HEK293 (cell line): ENCODE data around the gene PUDP.

Experiments used
- CTCF ChIA-PET: fragments of 350-600 bp; formaldehyde crosslinking; extraction: SDS; loops from one replicate; lab custom pipeline; 2021; ENCODE audit warnings: antibody characterized with exemption; lab: Yijun Ruan, JAX
- POLR2A ChIA-PET: fragments of 300-600 bp; formaldehyde crosslinking; extraction: SDS; loops from one replicate; lab custom pipeline; 2020; ENCODE audit warnings: antibody characterized with exemption, inconsistent platforms; lab: Yijun Ruan, JAX
- H3K27ac ChIP-seq: fragments of 200-500 bp; sonication (Bioruptor generic); 2 replicates; pipeline ENCODE4 v1.5.1; 2014; ENCODE audit warnings: low read depth, low read length, control low read depth, inconsistent platforms; ENCODE audit errors: extremely low read depth
- H3K36me3 ChIP-seq, 2 experiments: fragments of 200-500 bp in 1 of 2; sonication (Bioruptor generic) in 1 of 2; 1 replicate in 1 of 2; 2 replicates in 1 of 2; pipeline ENCODE4 v1.5.1; 2014 to 2017; ENCODE audit warnings: inconsistent platforms in 2 of 2, low read length in 2 of 2; ENCODE audit not compliant: control insufficient read depth in 2 of 2, insufficient read depth in 1 of 2
- H3K4me1 ChIP-seq: fragments of 200-500 bp; sonication (Bioruptor generic); 2 replicates; pipeline ENCODE4 v1.5.1; 2014; ENCODE audit warnings: mild to moderate bottlenecking, low read length, inconsistent platforms; ENCODE audit not compliant: control insufficient read depth, insufficient read depth
- H3K4me3 ChIP-seq: 2 replicates; pipeline ENCODE4 v1.5.1; 2011; ENCODE audit warnings: low read depth, mild to moderate bottlenecking, control low read depth, low read length, moderate library complexity
- H3K9me3 ChIP-seq: fragments of 200-500 bp; sonication (Bioruptor generic); 2 replicates; pipeline ENCODE4 v1.5.1; 2014; ENCODE audit warnings: low read depth, low read length, inconsistent platforms; ENCODE audit not compliant: control insufficient read depth, insufficient read depth
- GFI1B ChIP-seq: fragments of 450-650 bp; formaldehyde crosslinking; IDR thresholded peaks from 2 replicates; pipeline ENCODE4 v1.5.1; 2016; ENCODE audit warnings: missing biosample characterization, missing genetic modification characterization
- GLI2 ChIP-seq: fragments of 450-650 bp; formaldehyde crosslinking; IDR thresholded peaks from 2 replicates; pipeline ENCODE4; 2017; ENCODE audit warnings: missing biosample characterization, missing genetic modification characterization, low read depth, borderline replicate concordance
- HOXA7 ChIP-seq: sonication (generic); formaldehyde crosslinking; IDR thresholded peaks from 2 replicates; pipeline ENCODE4 v1.8.1; 2022; ENCODE audit warnings: missing genetic modification reagents, borderline replicate concordance
- IKZF3 ChIP-seq: fragments of 450-650 bp; IDR thresholded peaks from 2 replicates; pipeline ENCODE4 v1.5.0; 2018; ENCODE audit warnings: missing biosample characterization, mild to moderate bottlenecking, missing genetic modification characterization, moderate library complexity
- KLF7 ChIP-seq: fragments of 450-650 bp; formaldehyde crosslinking; IDR thresholded peaks from 2 replicates; pipeline ENCODE4 v1.5.1; 2016; ENCODE audit warnings: missing biosample characterization, missing genetic modification characterization, borderline replicate concordance
- MZF1 ChIP-seq: fragments of 450-650 bp; formaldehyde crosslinking; IDR thresholded peaks from 2 replicates; pipeline ENCODE4 v1.5.1; 2017; ENCODE audit warnings: missing biosample characterization, missing genetic modification characterization, borderline replicate concordance
- PRDM1 ChIP-seq: fragments of 450-650 bp; formaldehyde crosslinking; IDR thresholded peaks from 2 replicates; pipeline ENCODE4; 2016; ENCODE audit warnings: missing biosample characterization, missing genetic modification characterization
- ZFP3 ChIP-seq: fragments of 450-650 bp; formaldehyde crosslinking; IDR thresholded peaks from 2 replicates; pipeline ENCODE4 v1.5.1; 2016; ENCODE audit warnings: low read depth, missing biosample characterization, missing genetic modification characterization
- ZNF10 ChIP-seq: fragments of 450-650 bp; formaldehyde crosslinking; IDR thresholded peaks from 2 replicates; pipeline ENCODE4 v1.5.1; 2017; ENCODE audit warnings: missing biosample characterization, missing genetic modification characterization
- ZNF350 ChIP-seq: fragments of 450-650 bp; formaldehyde crosslinking; IDR thresholded peaks from 2 replicates; pipeline ENCODE4 v1.5.0; 2017; ENCODE audit warnings: missing biosample characterization, mild to moderate bottlenecking, missing genetic modification characterization
- ZNF521 ChIP-seq: fragments of 450-650 bp; formaldehyde crosslinking; IDR thresholded peaks from 2 replicates; pipeline ENCODE4 v1.5.1; 2017; ENCODE audit warnings: missing biosample characterization, mild to moderate bottlenecking, missing genetic modification characterization
- ZNF544 ChIP-seq: fragments of 450-650 bp; formaldehyde crosslinking; IDR thresholded peaks from 2 replicates; pipeline ENCODE4 v1.5.0; 2017; ENCODE audit warnings: missing biosample characterization, missing genetic modification characterization
- ZNF548 ChIP-seq: fragments of 450-650 bp; formaldehyde crosslinking; IDR thresholded peaks from 2 replicates; pipeline ENCODE4 v1.5.1; 2016; ENCODE audit warnings: missing biosample characterization, missing genetic modification characterization
- ZNF560 ChIP-seq: fragments of 450-650 bp; formaldehyde crosslinking; IDR thresholded peaks from 2 replicates; pipeline ENCODE4 v1.5.1; 2017; ENCODE audit warnings: missing biosample characterization, missing genetic modification characterization, borderline replicate concordance
- TF ChIP-seq, protein P1 (sequence below): fragments of 450-650 bp; formaldehyde crosslinking; IDR thresholded peaks from 2 replicates; pipeline ENCODE4 v1.5.1; 2017; ENCODE audit warnings: missing biosample characterization, missing genetic modification characterization
- TF ChIP-seq, protein P2 (sequence below): fragments of 450-650 bp; formaldehyde crosslinking; IDR thresholded peaks from 2 replicates; pipeline ENCODE4 v1.5.1; 2017; ENCODE audit warnings: missing biosample characterization, missing genetic modification characterization
- TF ChIP-seq, protein P3 (sequence below): fragments of 450-650 bp; IDR thresholded peaks from 2 replicates; pipeline ENCODE4 v1.5.1; 2018; ENCODE audit warnings: missing biosample characterization, mild to moderate bottlenecking, missing genetic modification characterization
- TF ChIP-seq, protein P4 (sequence below): fragments of 450-650 bp; formaldehyde crosslinking; IDR thresholded peaks from 2 replicates; pipeline ENCODE4 v1.5.1; 2016; ENCODE audit warnings: missing biosample characterization, missing genetic modification characterization
- TF ChIP-seq, protein P5 (sequence below): fragments of 450-650 bp; formaldehyde crosslinking; IDR thresholded peaks from 2 replicates; pipeline ENCODE4 v1.5.1; 2016; ENCODE audit warnings: missing biosample characterization, missing genetic modification characterization

PUDP gene

DNA sequence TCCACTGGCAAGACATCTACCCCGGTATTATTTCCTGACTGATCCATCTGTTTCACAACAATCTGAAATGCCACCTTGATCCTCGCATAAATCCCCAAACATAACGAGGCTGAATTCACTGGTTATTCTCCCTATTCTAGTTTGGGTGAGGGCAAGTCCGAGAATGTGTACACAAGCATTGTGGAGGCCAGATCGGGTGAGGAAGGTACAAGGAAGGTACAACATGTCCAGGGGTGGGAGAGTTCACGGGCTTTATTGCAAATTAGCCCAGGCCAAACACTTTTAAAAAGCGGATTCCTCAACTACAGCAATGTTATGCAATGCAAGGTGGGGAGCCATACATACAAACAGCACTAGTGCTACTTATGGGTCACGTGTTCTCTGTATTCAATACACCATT is 82.5 kb downstream of the PUDP start (continued):
- TF ChIP-seq, protein P1, sequence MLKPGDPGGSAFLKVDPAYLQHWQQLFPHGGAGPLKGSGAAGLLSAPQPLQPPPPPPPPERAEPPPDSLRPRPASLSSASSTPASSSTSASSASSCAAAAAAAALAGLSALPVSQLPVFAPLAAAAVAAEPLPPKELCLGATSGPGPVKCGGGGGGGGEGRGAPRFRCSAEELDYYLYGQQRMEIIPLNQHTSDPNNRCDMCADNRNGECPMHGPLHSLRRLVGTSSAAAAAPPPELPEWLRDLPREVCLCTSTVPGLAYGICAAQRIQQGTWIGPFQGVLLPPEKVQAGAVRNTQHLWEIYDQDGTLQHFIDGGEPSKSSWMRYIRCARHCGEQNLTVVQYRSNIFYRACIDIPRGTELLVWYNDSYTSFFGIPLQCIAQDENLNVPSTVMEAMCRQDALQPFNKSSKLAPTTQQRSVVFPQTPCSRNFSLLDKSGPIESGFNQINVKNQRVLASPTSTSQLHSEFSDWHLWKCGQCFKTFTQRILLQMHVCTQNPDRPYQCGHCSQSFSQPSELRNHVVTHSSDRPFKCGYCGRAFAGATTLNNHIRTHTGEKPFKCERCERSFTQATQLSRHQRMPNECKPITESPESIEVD: no peak

DNA sequence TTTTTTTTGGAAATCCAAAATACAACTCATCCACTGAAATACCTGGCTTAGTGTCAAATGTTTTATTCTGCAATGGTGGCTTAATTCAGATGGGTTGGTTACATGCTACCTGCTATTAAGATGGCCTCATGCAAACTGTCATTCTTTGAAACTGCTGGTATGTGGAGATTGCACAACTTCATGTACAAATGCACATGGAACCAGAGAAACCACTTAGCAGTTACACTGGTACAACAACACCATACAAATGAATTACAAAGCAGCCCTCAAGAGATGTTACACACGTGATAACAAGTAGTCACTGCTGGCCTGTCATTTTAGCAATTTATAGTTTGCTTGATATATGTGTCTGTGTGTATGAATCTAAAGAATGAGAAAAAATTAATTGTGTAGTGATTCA is 85.0 kb downstream of the PUDP start:
- Histone ChIP-seq H3K4me1 (no peaks in the 10 kb centered on the region), H3K4me3 (no peak overlapping the region), H3K27ac (no peak overlapping the region), H3K36me3 (peaks cover 0 to 6% of the 10 kb centered on the region in 2 experiments; a peak in 1 of 3 replicates), H3K9me3 (no peaks in the 10 kb centered on the region)
- ChIA-PET CTCF (no interaction called here), POLR2A (no interaction called here)
- no peak for TF ChIP-seq ZNF10
- no peak for TF ChIP-seq HOXA7 (CRISPR knock-in tag)
- TF ChIP-seq, protein P2, sequence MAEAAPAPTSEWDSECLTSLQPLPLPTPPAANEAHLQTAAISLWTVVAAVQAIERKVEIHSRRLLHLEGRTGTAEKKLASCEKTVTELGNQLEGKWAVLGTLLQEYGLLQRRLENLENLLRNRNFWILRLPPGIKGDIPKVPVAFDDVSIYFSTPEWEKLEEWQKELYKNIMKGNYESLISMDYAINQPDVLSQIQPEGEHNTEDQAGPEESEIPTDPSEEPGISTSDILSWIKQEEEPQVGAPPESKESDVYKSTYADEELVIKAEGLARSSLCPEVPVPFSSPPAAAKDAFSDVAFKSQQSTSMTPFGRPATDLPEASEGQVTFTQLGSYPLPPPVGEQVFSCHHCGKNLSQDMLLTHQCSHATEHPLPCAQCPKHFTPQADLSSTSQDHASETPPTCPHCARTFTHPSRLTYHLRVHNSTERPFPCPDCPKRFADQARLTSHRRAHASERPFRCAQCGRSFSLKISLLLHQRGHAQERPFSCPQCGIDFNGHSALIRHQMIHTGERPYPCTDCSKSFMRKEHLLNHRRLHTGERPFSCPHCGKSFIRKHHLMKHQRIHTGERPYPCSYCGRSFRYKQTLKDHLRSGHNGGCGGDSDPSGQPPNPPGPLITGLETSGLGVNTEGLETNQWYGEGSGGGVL: no peak
- TF ChIP-seq, protein P3, sequence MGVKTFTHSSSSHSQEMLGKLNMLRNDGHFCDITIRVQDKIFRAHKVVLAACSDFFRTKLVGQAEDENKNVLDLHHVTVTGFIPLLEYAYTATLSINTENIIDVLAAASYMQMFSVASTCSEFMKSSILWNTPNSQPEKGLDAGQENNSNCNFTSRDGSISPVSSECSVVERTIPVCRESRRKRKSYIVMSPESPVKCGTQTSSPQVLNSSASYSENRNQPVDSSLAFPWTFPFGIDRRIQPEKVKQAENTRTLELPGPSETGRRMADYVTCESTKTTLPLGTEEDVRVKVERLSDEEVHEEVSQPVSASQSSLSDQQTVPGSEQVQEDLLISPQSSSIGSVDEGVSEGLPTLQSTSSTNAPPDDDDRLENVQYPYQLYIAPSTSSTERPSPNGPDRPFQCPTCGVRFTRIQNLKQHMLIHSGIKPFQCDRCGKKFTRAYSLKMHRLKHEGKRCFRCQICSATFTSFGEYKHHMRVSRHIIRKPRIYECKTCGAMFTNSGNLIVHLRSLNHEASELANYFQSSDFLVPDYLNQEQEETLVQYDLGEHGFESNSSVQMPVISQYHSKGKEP (tag by site-specific recombination): no peak
- TF ChIP-seq, protein P4, sequence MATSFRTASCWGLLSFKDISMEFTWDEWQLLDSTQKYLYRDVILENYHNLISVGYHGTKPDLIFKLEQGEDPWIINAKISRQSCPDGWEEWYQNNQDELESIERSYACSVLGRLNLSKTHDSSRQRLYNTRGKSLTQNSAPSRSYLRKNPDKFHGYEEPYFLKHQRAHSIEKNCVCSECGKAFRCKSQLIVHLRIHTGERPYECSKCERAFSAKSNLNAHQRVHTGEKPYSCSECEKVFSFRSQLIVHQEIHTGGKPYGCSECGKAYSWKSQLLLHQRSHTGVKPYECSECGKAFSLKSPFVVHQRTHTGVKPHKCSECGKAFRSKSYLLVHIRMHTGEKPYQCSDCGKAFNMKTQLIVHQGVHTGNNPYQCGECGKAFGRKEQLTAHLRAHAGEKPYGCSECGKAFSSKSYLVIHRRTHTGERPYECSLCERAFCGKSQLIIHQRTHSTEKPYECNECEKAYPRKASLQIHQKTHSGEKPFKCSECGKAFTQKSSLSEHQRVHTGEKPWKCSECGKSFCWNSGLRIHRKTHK (tag by site-specific recombination): no peak
- TF ChIP-seq IKZF3 (tag by site-specific recombination): no peak
- no peak for TF ChIP-seq KLF7
- no peak for TF ChIP-seq GFI1B (tag by site-specific recombination)

DNA sequence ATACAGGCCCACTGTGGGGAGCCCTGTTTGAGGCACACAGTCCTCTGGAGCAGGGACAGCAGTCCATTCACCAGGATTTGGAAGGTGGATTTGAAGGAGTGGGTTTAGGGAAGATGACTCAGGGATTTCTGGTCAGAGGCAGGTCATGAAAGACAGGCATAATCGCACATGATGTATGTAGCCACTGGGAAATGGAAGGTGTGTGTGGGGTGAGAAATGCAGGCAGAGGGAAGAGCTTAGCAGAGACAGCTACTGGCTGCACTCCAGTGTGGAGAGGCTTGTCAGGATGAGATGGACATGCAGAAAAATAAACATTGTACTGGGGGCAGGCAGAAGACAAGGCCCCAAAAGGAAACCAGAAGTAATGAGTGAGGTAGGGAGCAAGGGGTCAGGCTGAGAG is 85.7 kb downstream of the PUDP start:
- CTCF ChIA-PET: no interaction called here
- peaks cover 0 to 9% of the 10 kb centered on the region in 2 experiments; a peak in 1 of 3 replicates for H3K36me3 ChIP-seq

DNA sequence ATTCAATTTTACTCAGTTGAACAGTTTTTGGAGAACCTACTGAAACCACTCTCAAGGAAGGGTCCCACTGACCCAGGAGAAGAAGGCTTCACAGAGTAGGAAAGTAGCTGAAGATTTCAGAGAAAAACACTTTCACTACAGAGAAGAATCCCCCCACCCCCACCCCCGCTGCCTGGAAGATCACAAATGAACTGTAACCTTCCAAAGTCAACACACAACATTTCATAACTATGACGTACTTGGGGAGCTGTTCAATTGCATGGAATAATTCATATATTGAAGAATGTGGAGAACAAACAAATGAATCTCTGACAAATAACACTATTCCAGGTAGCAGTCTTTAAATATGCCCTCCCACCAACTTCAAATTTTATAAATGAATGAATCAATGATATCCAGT is 86.5 kb downstream of the PUDP start:
- ChIA-PET POLR2A (no interaction called here), CTCF (no interaction called here)
- no peak overlapping the region for H3K4me3 ChIP-seq
- TF ChIP-seq ZNF350 (no peak), IKZF3 (tag by site-specific recombination) (no peak), ZFP3 (tag by site-specific recombination) (no peak), ZNF521 (tag by site-specific recombination) (no peak), ZNF544 (tag by site-specific recombination) (no peak), ZNF548 (no peak), PRDM1 (tag by site-specific recombination) (no peak), GLI2 (tag by site-specific recombination) (no peak)
- TF ChIP-seq, protein P5, sequence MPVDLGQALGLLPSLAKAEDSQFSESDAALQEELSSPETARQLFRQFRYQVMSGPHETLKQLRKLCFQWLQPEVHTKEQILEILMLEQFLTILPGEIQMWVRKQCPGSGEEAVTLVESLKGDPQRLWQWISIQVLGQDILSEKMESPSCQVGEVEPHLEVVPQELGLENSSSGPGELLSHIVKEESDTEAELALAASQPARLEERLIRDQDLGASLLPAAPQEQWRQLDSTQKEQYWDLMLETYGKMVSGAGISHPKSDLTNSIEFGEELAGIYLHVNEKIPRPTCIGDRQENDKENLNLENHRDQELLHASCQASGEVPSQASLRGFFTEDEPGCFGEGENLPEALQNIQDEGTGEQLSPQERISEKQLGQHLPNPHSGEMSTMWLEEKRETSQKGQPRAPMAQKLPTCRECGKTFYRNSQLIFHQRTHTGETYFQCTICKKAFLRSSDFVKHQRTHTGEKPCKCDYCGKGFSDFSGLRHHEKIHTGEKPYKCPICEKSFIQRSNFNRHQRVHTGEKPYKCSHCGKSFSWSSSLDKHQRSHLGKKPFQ: no peak
- H3K9me3 ChIP-seq: no peaks in the 10 kb centered on the region
- no peak overlapping the region for H3K27ac ChIP-seq
- H3K4me1 ChIP-seq: no peaks in the 10 kb centered on the region
- H3K36me3 ChIP-seq: peaks cover 0 to 15% of the 10 kb centered on the region in 2 experiments; a peak in 1 of 3 replicates

More for the DNA sequence above, 85.7 kb downstream of the PUDP start:
- Histone ChIP-seq H3K9me3 (no peaks in the 10 kb centered on the region), H3K4me1 (no peaks in the 10 kb centered on the region)
- TF ChIP-seq ZNF521 (tag by site-specific recombination) (no peak), MZF1 (no peak), ZNF560 (no peak)
- TF ChIP-seq, all 188 proteins: peak for 0
- no peak overlapping the region for H3K27ac ChIP-seq
- POLR2A ChIA-PET: no interaction called here
- no peak overlapping the region for H3K4me3 ChIP-seq
